Fibroblast of villous mesenchyme (primary cell): ENCODE results near the gene CHDH. TPM values are rescaled to one million over a fixed set of nuclear protein-coding genes. Genes with fewer than 3 reads are reported as not detected.

Experiments used
- DNase-seq: peaks from one replicate; pipeline ENCODE4 v3.0.0-alpha.2; 2010; ENCODE audit warnings: low read depth
- H3K4me3 ChIP-seq: 2 replicates; pipeline ENCODE4 v1.5.1; 2011; ENCODE audit warnings: low read depth, mild to moderate bottlenecking, low read length
- CTCF ChIP-seq: IDR thresholded peaks from 2 replicates; pipeline ENCODE4 v1.5.1; 2012; ENCODE audit warnings: low read depth, mild to moderate bottlenecking, low read length; ENCODE audit not compliant: insufficient read depth
- total RNA-seq: library from RNA; depleted of rRNA; stranded (reverse); fragments of >200 nt; gene quantifications from 2 replicates; pipeline ENCODE4 v1.2.3, GENCODE V29; 2012

Gene CHDH
- total RNA-seq, 1 donor: under 0.01 TPM

GRCh38 chr3:53833700-53834099, 12.5 kb downstream of the CHDH start:
- TF ChIP-seq CTCF: no peak
- no peak overlapping the region for H3K4me3 ChIP-seq
- DNase-seq: no peak

- no peak for DNase-seq
- no peak overlapping the region for H3K4me3 ChIP-seq
These were observed 13.1 kb downstream of the CHDH start for GRCh38 chr3:53833053-53833645.

GRCh38 chr3:53830944-53831343, 15.3 kb downstream of the CHDH start:
- no peak for TF ChIP-seq CTCF
- no peak overlapping the region for H3K4me3 ChIP-seq
- no peak for DNase-seq

More at GRCh38 chr3:53833053-53833645, 13.1 kb downstream of the CHDH start:
- no peak for TF ChIP-seq CTCF

DNA sequence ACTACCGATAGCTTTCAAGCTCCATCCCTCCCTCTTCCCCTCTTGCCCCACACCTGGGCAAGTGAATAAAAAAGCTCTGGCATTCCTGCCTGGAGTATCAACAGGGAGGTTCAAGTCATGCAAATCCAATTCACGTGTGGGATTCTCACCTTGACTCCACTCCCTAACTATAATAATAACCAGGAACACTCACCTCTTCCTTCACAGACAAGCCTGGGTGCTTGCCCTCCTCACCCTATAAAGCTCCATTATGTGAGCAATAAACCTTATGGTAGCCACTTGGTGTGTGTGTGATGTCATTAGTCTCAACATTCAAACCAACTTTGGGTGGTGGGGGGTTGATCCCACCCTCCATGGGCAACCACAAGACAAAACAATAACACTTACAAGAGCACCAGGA, 16.6 kb downstream of the CHDH start:
- no peak for TF ChIP-seq CTCF
- DNase-seq: no peak
- no peak overlapping the region for H3K4me3 ChIP-seq

GRCh38 chr3:53828581-53828980, 17.6 kb downstream of the CHDH start:
- TF ChIP-seq CTCF: no peak
- DNase-seq: no peak
- no peak overlapping the region for H3K4me3 ChIP-seq

GRCh38 chr3:53826048-53826447, 20.2 kb downstream of the CHDH start:
- TF ChIP-seq CTCF: no peak
- H3K4me3 ChIP-seq: no peak overlapping the region
- no peak for DNase-seq

DNA sequence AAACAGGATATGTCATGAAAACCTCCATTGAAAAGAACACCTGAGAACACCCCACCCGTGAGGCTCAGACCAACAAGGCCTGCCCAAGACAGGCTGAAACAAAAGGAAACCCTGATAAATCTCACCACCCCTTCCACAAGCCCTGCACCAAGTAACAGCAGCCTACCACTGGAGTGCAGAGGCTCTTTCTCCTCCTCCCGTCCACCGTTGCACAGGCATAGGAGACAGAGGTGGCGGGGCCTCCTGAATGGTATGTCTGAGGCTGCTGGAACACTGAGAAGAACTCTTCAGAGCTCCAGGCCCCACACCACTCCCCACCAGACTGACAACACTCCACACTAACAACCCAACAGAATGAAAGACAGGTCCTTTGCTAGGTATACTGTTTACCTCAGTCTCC, 21.4 kb downstream of the CHDH start:
- DNase-seq: no peak
- no peak for TF ChIP-seq CTCF
- no peak overlapping the region for H3K4me3 ChIP-seq
